ENCODE measurements around the gene MAD1L1.

MAD1L1 gene

DNA sequence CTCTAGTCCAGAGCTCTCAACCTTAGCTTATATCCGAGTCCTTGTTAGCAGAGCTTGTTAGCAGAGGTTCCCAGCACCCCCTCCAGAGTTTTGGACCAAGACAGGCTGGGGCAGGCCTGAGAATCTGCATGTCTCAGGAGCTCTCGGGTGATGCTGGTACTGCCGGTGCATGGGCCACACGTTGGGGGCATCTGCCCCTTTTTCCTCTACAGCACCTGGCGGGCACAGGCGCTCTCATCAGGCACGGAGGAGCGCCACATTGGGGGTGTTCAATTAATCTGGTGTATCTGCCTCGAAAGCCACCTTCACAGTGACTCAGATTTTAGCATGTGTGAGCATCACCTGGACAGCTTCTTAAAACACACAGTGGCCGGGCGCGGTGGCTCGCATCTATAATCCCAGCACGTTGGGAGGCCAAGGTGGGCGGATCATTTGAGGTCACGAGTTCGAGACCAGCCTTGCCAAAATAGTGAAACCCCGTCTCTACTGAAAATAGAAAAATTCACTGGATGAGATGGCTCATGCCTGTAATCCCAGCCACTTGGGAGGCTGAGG is 445.0 kb downstream of the MAD1L1 start:
- no peak for DNase-seq

DNA sequence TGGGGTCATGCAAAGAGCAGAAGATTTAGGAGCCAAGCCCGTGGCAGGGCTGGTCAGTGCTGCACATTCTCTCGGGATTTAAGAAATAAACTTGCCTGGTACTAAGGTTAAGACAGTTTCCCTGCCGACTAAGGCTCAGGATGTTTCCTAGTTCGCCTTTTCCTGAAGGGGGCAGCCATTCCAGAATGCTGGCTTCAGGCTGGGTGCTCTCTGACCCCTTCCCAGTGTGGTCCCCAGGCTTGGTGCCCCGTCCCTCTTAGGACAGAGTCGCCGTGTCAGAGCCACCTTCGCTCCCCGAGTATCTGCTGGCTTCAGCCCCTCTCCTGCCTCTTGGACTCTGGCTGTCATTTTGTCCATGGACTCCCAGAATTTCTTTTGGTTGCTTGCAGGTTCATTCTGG is 445.5 kb downstream of the MAD1L1 start:
- no peak for DNase-seq

DNA sequence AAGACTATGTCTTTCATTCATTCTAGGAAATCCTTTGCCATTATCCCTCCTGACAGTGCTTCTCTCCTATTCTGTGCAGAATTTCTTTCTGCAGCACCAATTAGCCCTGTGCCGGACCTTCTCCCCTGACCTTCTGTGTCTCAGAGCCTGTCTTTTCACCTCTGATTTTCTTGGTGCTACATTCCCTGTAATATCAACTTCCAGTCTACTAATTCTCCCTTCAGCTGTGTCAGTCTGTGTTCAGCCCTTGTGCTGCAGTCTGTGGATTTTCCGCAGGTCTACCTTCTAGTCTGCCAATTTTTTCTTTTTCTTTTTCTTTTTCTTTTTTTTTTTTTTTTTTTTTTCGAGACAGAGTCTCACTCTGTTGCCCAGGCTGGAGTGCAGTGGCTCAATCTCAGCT is 446.9 kb downstream of the MAD1L1 start:
- no peak for DNase-seq

DNA sequence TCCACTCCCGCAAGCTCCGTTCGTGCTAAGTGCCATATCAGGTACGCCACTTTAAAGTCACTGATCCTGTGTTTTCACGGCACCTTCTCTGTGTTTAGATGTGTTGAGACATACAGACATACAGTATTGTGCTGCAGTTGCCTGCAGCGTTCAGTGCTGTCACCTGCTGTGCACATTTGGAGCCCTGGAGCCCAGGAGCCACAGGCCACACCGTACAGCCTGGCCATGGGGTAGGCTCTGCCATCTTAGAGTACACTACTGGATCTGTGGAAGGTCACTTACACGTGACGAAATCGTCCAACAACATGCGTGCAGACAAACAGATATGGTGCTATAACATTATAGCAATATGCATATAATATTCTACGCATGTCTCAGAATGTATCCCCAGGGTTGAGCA is 451.4 kb downstream of the MAD1L1 start:
- no peak for DNase-seq

- no peak for DNase-seq
These were observed 453.3 kb downstream of the MAD1L1 start for GRCh38 chr7:1779445-1779844.

DNA sequence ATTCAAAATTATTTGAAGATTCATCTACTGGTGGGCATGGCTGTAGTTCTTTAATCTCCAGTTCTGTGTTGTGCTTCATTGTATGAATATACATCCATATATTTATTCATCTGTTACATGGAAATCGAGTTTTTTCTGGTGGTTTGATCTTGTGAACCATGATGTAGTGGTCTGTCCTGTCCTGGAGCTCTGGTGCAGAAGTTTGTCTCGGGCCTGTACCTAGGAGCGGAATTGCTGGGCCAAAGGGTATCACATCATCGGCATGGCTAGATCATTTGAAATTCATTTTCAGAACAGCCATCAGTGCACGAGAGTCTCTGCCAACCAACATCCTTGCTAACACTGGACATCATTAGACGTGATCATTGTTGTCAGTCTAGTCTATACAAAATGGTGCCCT is 455.6 kb downstream of the MAD1L1 start:
- no peak for DNase-seq

GRCh38 chr7:1775389-1775788 is 457.4 kb downstream of the MAD1L1 start:
- no peak for DNase-seq

DNA sequence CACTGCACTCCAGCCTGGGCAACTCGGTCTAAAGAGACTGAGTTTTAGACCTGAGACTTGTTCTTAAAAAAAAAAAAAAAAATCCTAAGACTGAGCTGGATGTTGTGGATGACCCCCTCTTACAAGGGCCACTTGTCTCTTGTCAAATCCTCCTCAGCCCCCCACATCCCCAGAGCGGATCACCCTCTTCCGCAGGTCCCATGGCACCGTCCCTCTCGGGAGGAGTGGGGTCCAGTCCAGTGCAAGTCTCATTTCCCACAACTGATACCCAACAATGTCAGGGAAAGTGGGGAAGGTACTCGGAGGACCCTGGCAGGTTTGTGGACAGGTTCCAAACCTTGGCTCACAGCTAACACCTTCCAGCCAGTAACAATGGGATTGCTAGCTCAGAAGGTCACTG is 462.4 kb downstream of the MAD1L1 start:
- no peak for DNase-seq

GRCh38 chr7:1769286-1770200 is 463.2 kb downstream of the MAD1L1 start:
- DNase-seq: no peak

- no peak for DNase-seq
These were observed 463.9 kb downstream of the MAD1L1 start for GRCh38 chr7:1768832-1769231.

- DNase-seq: no peak
These were observed 465.2 kb downstream of the MAD1L1 start for GRCh38 chr7:1767524-1767923.
